IMR-90 (cell line): Measurements from ENCODE around the gene MSANTD1. TPM values are rescaled to one million over a fixed set of nuclear protein-coding genes. Genes with fewer than 3 reads are reported as not detected.

Source experiments
- ATAC-seq: fragments of 200-7000 bp; cut with Tn5 transposase; 2 replicates; pipeline ENCODE4 v1.9.1; 2020; ENCODE audit warnings: low read depth, mild to moderate bottlenecking, moderate library complexity
- BruUV-seq: library from RNA; stranded (reverse); fragments of 400-500 nt; replicated peaks from 2 replicates; lab custom pipeline; 2021; lab: Mats Ljungman, UMichigan
- CTCF ChIA-PET: fragments of 300-600 bp; formaldehyde crosslinking; extraction: SDS; loops from one replicate; lab custom pipeline; 2021; ENCODE audit warnings: antibody characterized with exemption; lab: Yijun Ruan, JAX
- POLR2A ChIA-PET: fragments of 300-600 bp; sonication (Branson Sonifier 250); formaldehyde crosslinking; loops from one replicate; lab custom pipeline; 2022; ENCODE audit warnings: antibody characterized with exemption; ENCODE audit not compliant: unreplicated experiment; lab: Charles Lee
- DNase-seq: peaks from one replicate; pipeline ENCODE4 v3.0.0; 2013
- H2AFZ ChIP-seq: replicated peaks from 2 replicates; pipeline ENCODE3; 2013; ENCODE audit warnings: low read length, mild to moderate bottlenecking; ENCODE audit not compliant: poor library complexity
- H2AK5ac ChIP-seq: 2 replicates; pipeline ENCODE4 v1.6.1; 2013; ENCODE audit warnings: low read depth, low read length, inconsistent platforms
- H2AK9ac ChIP-seq: replicated peaks from 2 replicates; pipeline ENCODE3; 2013; ENCODE audit warnings: mild to moderate bottlenecking, low read depth, low read length, moderate library complexity; ENCODE audit not compliant: poor library complexity
- H2BK120ac ChIP-seq: 2 replicates; pipeline ENCODE4 v1.6.1; 2013; ENCODE audit warnings: low read depth, low read length, inconsistent platforms
- H2BK15ac ChIP-seq: 3 replicates; pipeline ENCODE4 v1.6.1; 2013; ENCODE audit warnings: low read depth, low read length, inconsistent platforms
- H2BK20ac ChIP-seq: 2 replicates; pipeline ENCODE4 v1.6.1; 2013; ENCODE audit warnings: low read depth, mild to moderate bottlenecking, inconsistent platforms, low read length, moderate library complexity
- H2BK5ac ChIP-seq: 2 replicates; pipeline ENCODE4 v1.6.1; 2013; ENCODE audit warnings: mild to moderate bottlenecking, low read depth, low read length, inconsistent platforms; ENCODE audit not compliant: poor library complexity, severe bottlenecking
- H3K14ac ChIP-seq: replicated peaks from 2 replicates; pipeline ENCODE4 v1.6.1; 2013; ENCODE audit warnings: low read depth, low read length, inconsistent platforms
- H3K18ac ChIP-seq: 2 replicates; pipeline ENCODE4 v1.6.1; 2013; ENCODE audit warnings: low read depth, low read length, control low read depth
- H3K23ac ChIP-seq: 2 replicates; pipeline ENCODE4 v1.6.1; 2013; ENCODE audit warnings: low read depth, low read length, inconsistent platforms
- H3K27ac ChIP-seq: 2 replicates; pipeline ENCODE4 v1.5.1; 2013; ENCODE audit warnings: mild to moderate bottlenecking, control low read depth, low read length; ENCODE audit not compliant: insufficient read depth
- H3K27me3 ChIP-seq: 2 replicates; pipeline ENCODE4 v1.6.1; 2013; ENCODE audit warnings: low read length; ENCODE audit not compliant: control insufficient read depth, insufficient read depth
- H3K36me3 ChIP-seq: 2 replicates; pipeline ENCODE4 v1.6.1; 2013; ENCODE audit warnings: low read length, mixed read lengths; ENCODE audit not compliant: control insufficient read depth, insufficient read depth
- H3K4ac ChIP-seq: 2 replicates; pipeline ENCODE4 v1.6.1; 2013; ENCODE audit warnings: low read depth, low read length, inconsistent platforms
- H3K4me1 ChIP-seq: 2 replicates; pipeline ENCODE4 v1.6.1; 2013; ENCODE audit warnings: low read length, mixed read lengths; ENCODE audit not compliant: control insufficient read depth, insufficient read depth
- H3K4me2 ChIP-seq: 2 replicates; pipeline ENCODE4 v1.6.1; 2013; ENCODE audit warnings: low read depth, mild to moderate bottlenecking, control low read depth, low read length, moderate library complexity
- H3K4me3 ChIP-seq: 2 replicates; pipeline ENCODE4 v1.5.1; 2013; ENCODE audit warnings: low read depth, mild to moderate bottlenecking, control low read depth, low read length, moderate library complexity; ENCODE audit not compliant: insufficient read depth
- H3K56ac ChIP-seq: 2 replicates; pipeline ENCODE4 v1.6.1; 2013; ENCODE audit warnings: low read length, inconsistent platforms; ENCODE audit not compliant: insufficient read depth; ENCODE audit errors: extremely low read depth
- H3K79me1 ChIP-seq, 2 experiments: 2 replicates each; pipeline ENCODE4 v1.6.1; 2013; ENCODE audit warnings: low read length in 2 of 2, inconsistent platforms in 1 of 2, low read depth in 1 of 2
- H3K9ac ChIP-seq: 2 replicates; pipeline ENCODE4 v1.6.1; 2013; ENCODE audit warnings: low read depth, low read length, control low read depth
- H3K9me1 ChIP-seq: 2 replicates; pipeline ENCODE4 v1.6.1; 2013; ENCODE audit warnings: low read length, inconsistent platforms; ENCODE audit not compliant: insufficient read depth
- H3K9me3 ChIP-seq: 2 replicates; pipeline ENCODE4 v1.6.1; 2013; ENCODE audit warnings: low read length; ENCODE audit not compliant: control insufficient read depth, insufficient read depth
- H4K20me1 ChIP-seq: 2 replicates; pipeline ENCODE4 v1.6.1; 2013; ENCODE audit warnings: low read length, inconsistent platforms; ENCODE audit not compliant: insufficient read depth
- H4K5ac ChIP-seq: 2 replicates; pipeline ENCODE4 v1.6.1; 2013; ENCODE audit warnings: mild to moderate bottlenecking, low read depth, low read length, control low read depth
- H4K8ac ChIP-seq, 2 experiments: 2 replicates each; pipeline ENCODE4 v1.6.1; 2013; ENCODE audit warnings: low read depth in 2 of 2, low read length in 2 of 2, control low read depth in 1 of 2, inconsistent platforms in 1 of 2
- H4K91ac ChIP-seq: 2 replicates; pipeline ENCODE4 v1.6.1; 2013; ENCODE audit warnings: low read depth, low read length, inconsistent platforms; ENCODE audit not compliant: insufficient read depth
- BHLHE40 ChIP-seq: fragments of 150-350 bp; IDR thresholded peaks from 2 replicates; pipeline ENCODE4 v1.6.1; 2016; ENCODE audit warnings: mild to moderate bottlenecking, low read depth, low read length
- CEBPB ChIP-seq: IDR thresholded peaks from 2 replicates; pipeline ENCODE4 v1.6.1; 2012; ENCODE audit warnings: low read depth, low read length, improper control_type of control experiment
- CHD1 ChIP-seq: IDR thresholded peaks from 2 replicates; pipeline ENCODE4 v1.6.1; 2012; ENCODE audit warnings: low read depth, low read length, improper control_type of control experiment
- CTCF ChIP-seq: conservative IDR thresholded peaks from 2 replicates; pipeline ENCODE4 v1.5.1; 2012; ENCODE audit warnings: mild to moderate bottlenecking, low read depth, low read length, improper control_type of control experiment
- ELK1 ChIP-seq: fragments of 150-350 bp; IDR thresholded peaks from 2 replicates; pipeline ENCODE4 v1.6.1; 2016; ENCODE audit warnings: low read depth, mild to moderate bottlenecking, low read length, moderate library complexity, borderline replicate concordance
- FOS ChIP-seq: fragments of 150-350 bp; IDR thresholded peaks from 2 replicates; pipeline ENCODE4 v1.6.1; 2016; ENCODE audit warnings: low read depth, low read length
- MAFK ChIP-seq: IDR thresholded peaks from 2 replicates; pipeline ENCODE4 v1.6.1; 2012; ENCODE audit warnings: low read depth, low read length, improper control_type of control experiment
- MAZ ChIP-seq: IDR thresholded peaks from 2 replicates; pipeline ENCODE4 v1.6.1; 2012; ENCODE audit warnings: low read depth, mild to moderate bottlenecking, low read length, improper control_type of control experiment, moderate library complexity, borderline replicate concordance
- MXI1 ChIP-seq: IDR thresholded peaks from 2 replicates; pipeline ENCODE4 v1.6.1; 2012; ENCODE audit warnings: low read depth, mild to moderate bottlenecking, low read length, moderate library complexity, borderline replicate concordance
- NFE2L2 ChIP-seq: fragments of 150-350 bp; IDR thresholded peaks from 2 replicates; pipeline ENCODE4 v1.6.1; 2016; ENCODE audit warnings: low read depth, mild to moderate bottlenecking, low read length
- POLR2A ChIP-seq: IDR thresholded peaks from 2 replicates; pipeline ENCODE4 v1.6.1; 2012; ENCODE audit warnings: mild to moderate bottlenecking, low read depth, low read length
- RAD21 ChIP-seq: IDR thresholded peaks from 2 replicates; pipeline ENCODE4 v1.6.1; 2012; ENCODE audit warnings: low read length, improper control_type of control experiment
- RCOR1 ChIP-seq: IDR thresholded peaks from 2 replicates; pipeline ENCODE4 v1.6.1; 2012; ENCODE audit warnings: mild to moderate bottlenecking, low read length, improper control_type of control experiment; ENCODE audit not compliant: insufficient replicate concordance
- RFX5 ChIP-seq: IDR thresholded peaks from 2 replicates; pipeline ENCODE4 v1.8.0; 2012; ENCODE audit warnings: low read depth, mild to moderate bottlenecking, low read length, moderate library complexity
- SMC3 ChIP-seq: fragments of 150-350 bp; IDR thresholded peaks from 2 replicates; pipeline ENCODE4 v1.6.1; 2016; ENCODE audit warnings: low read depth, mild to moderate bottlenecking, antibody characterized with exemption, low read length, moderate library complexity
- USF2 ChIP-seq: fragments of 150-350 bp; IDR thresholded peaks from 2 replicates; pipeline ENCODE4 v1.6.1; 2017; ENCODE audit warnings: mild to moderate bottlenecking, antibody characterized with exemption, low read length, low read depth
- WGBS, 2 experiments: methylation state at CpG; one replicate each; pipeline versions ENCODE4 v1.1.5 to v1.1.7; 2013; ENCODE audit warnings: missing lambda C conversion rate in 2 of 2; ENCODE audit not compliant: insufficient read length in 1 of 2; ENCODE audit errors: extremely low coverage in 2 of 2; 5-methylcytosine and 5-hydroxymethylcytosine counted together
- dilution Hi-C: fragments of 300-500 bp; cut with HindIII; formaldehyde crosslinking; loops from one replicate; pipeline ENCODE4 v1.14.3; 2018; ENCODE audit warnings: low sequenced_read_pairs; ENCODE audit not compliant: unreplicated experiment
- in situ Hi-C: fragments of 300-500 bp; cut with MboI; formaldehyde crosslinking; loops from 3 replicates; pipeline ENCODE4 v1.14.3; 2019; ENCODE audit warnings: low sequenced_read_pairs, inconsistent platforms, mixed read lengths
- intact Hi-C: fragments of 100-400 bp; cut with micrococcal nuclease; formaldehyde crosslinking; loops from 2 replicates; pipeline ENCODE4 v1.10.0; 2022
- polyA plus RNA-seq, 3 experiments: library from polyadenylated mRNA; depleted of rRNA; stranded (reverse); fragments of >200 nt; gene quantifications; 2 replicates each; pipeline ENCODE4 v1.2.3, GENCODE V29; 2012; ENCODE audit warnings: low replicate concordance in 1 of 3
- total RNA-seq: library from RNA; depleted of rRNA; stranded (reverse); fragments of >200 nt; gene quantifications from 2 replicates; pipeline ENCODE4 v1.2.3, GENCODE V29; 2012

Gene MSANTD1
- total and polyA plus RNA-seq, 2 of the 4 experiments (the other 2 are of a cell fraction) = under 0.01 to 0.07 TPM

- dilution Hi-C loops (no loop called here), intact Hi-C loops (no loop called here), in situ Hi-C loops (no loop called here)
- Histone ChIP-seq H2BK5ac (no peak overlapping the region), H3K4ac (no peak overlapping the region), H3K9me1 (no peaks in the 10 kb centered on the region), H3K9ac (no peak overlapping the region), H3K79me1 (no peaks in the 10 kb centered on the region), H2BK15ac (no peak overlapping the region), H4K20me1 (no peaks in the 10 kb centered on the region), H4K8ac (no peak overlapping the region), H3K56ac (no peak overlapping the region), H2AK5ac (no peak overlapping the region), H3K9me3 (no peaks in the 10 kb centered on the region), H3K14ac (no peak overlapping the region), H4K5ac (no peak overlapping the region), H4K91ac (no peak overlapping the region), H3K36me3 (peaks cover 59% of the 10 kb centered on the region), H3K18ac (no peak overlapping the region), H2BK20ac (no peak overlapping the region), H2BK120ac (no peak overlapping the region), H3K4me2 (no peak overlapping the region), H3K27me3 (no peaks in the 10 kb centered on the region), H3K23ac (no peak overlapping the region), H2AK9ac (no peak overlapping the region), H3K4me1 (no peaks in the 10 kb centered on the region), H3K27ac (no peak overlapping the region), H2AFZ (no peak overlapping the region), H3K4me3 (no peak overlapping the region)
- 93% methylated on average over 10 of the region's 12 CpGs; no CpG with 5 or more reads in 1 of the 2 experiments for WGBS, 2 experiments
- ChIA-PET POLR2A (no interaction called here), CTCF (no interaction called here)
- ATAC-seq = no peak
- BruUV-seq = no TSS peak
- TF ChIP-seq RCOR1 = no peak
- no peak for TF ChIP-seq MAZ
- no peak for TF ChIP-seq CEBPB
- no peak for TF ChIP-seq FOS
- TF ChIP-seq RAD21 = no peak
- no peak for TF ChIP-seq SMC3
- TF ChIP-seq BHLHE40 = no peak
- TF ChIP-seq ELK1 = no peak
- no peak for TF ChIP-seq NFE2L2
- no peak for TF ChIP-seq POLR2A
- no peak for TF ChIP-seq CTCF
- no peak for TF ChIP-seq CHD1
- TF ChIP-seq USF2 = no peak
- TF ChIP-seq RFX5 = no peak
- no peak for TF ChIP-seq MAFK
- TF ChIP-seq MXI1 = no peak
- no peak for DNase-seq
Measured at GRCh38 chr4:3221996-3222395, 27.0 kb upstream of the MSANTD1 start.
